SU-DHL-6 (cell line): ENCODE results near the gene FEN1.

ENCODE experiments used
- H2AFZ ChIP-seq: fragments of 200-600 bp; sonication (generic); 2 replicates; pipeline ENCODE4 v1.6.1; 2014; ENCODE audit warnings: low read depth, mild to moderate bottlenecking, moderate library complexity, mixed read lengths, antibody characterized with exemption, low read length; ENCODE audit not compliant: severe bottlenecking
- H3F3A ChIP-seq: fragments of 200-600 bp; shearing (Covaris generic); 2 replicates; pipeline ENCODE4 v1.6.0; 2016; ENCODE audit warnings: antibody characterized with exemption, mild to moderate bottlenecking; ENCODE audit not compliant: insufficient read depth
- H3K27ac ChIP-seq: fragments of 200-600 bp; sonication (generic); 2 replicates; pipeline ENCODE4 v1.5.1; 2016; ENCODE audit warnings: low read depth, mild to moderate bottlenecking, low read length, moderate library complexity, mixed read lengths
- H3K27me3 ChIP-seq: fragments of 200-600 bp; sonication (generic), shearing (Covaris generic); 2 replicates; pipeline ENCODE4 v1.6.0; 2014; ENCODE audit warnings: mild to moderate bottlenecking, low read length
- H3K36me3 ChIP-seq: fragments of 200-600 bp; sonication (generic); 2 replicates; pipeline ENCODE4 v1.6.1; 2014; ENCODE audit warnings: mild to moderate bottlenecking, low read length, mixed read lengths
- H3K4me2 ChIP-seq: fragments of 300-600, 200-600 bp; shearing (Covaris generic), sonication (generic); 2 replicates; pipeline ENCODE4 v1.6.0; 2014; ENCODE audit warnings: low read length, low read depth, mild to moderate bottlenecking; ENCODE audit not compliant: poor library complexity, severe bottlenecking
- H3K4me3 ChIP-seq: fragments of 200-600 bp; sonication (generic); 2 replicates; pipeline ENCODE4 v1.5.1; 2014; ENCODE audit warnings: antibody characterized with exemption, low read length, mild to moderate bottlenecking, mixed read lengths; ENCODE audit not compliant: insufficient read depth, poor library complexity, severe bottlenecking
- H3K79me2 ChIP-seq: fragments of 200-600 bp; sonication (generic); 2 replicates; pipeline ENCODE4 v1.6.1; 2014; ENCODE audit warnings: mild to moderate bottlenecking, low read length, moderate library complexity; ENCODE audit not compliant: insufficient read depth
- H3K9ac ChIP-seq: fragments of 200-600 bp; sonication (generic); 2 replicates; pipeline ENCODE4 v1.7.0; 2014; ENCODE audit warnings: mild to moderate bottlenecking, low read length
- H3K9me2 ChIP-seq: fragments of 200-600 bp; sonication (generic); replicated peaks from 2 replicates; pipeline ENCODE4 v1.6.1; 2014; ENCODE audit warnings: low read length; ENCODE audit not compliant: insufficient read depth
- H3K9me3 ChIP-seq: fragments of 200-600 bp; sonication (generic); 2 replicates; pipeline ENCODE4 v1.6.1; 2014; ENCODE audit warnings: low read length, mixed read lengths; ENCODE audit not compliant: insufficient read depth
- H4K20me1 ChIP-seq: fragments of 200-600 bp; sonication (generic); 2 replicates; pipeline ENCODE4 v1.6.1; 2014; ENCODE audit warnings: low read depth, mild to moderate bottlenecking, antibody characterized with exemption, low read length, moderate library complexity, mixed read lengths
- EZH2phosphoT487 ChIP-seq: fragments of 200-600 bp; sonication (generic), shearing (Covaris generic); conservative IDR thresholded peaks from 2 replicates; pipeline ENCODE4 v1.6.1; 2018; ENCODE audit warnings: mild to moderate bottlenecking, antibody characterized with exemption, low read length, moderate library complexity, mixed read lengths
- TF ChIP-seq, protein P1 (sequence below): fragments of 200-600 bp; sonication (generic); IDR thresholded peaks from one replicate; pipeline ENCODE4 v1.5.1; 2017; ENCODE audit warnings: antibody characterized with exemption, mild to moderate bottlenecking, low read length, moderate library complexity; ENCODE audit not compliant: insufficient read depth, poor library complexity, severe bottlenecking

FEN1 gene

DNA sequence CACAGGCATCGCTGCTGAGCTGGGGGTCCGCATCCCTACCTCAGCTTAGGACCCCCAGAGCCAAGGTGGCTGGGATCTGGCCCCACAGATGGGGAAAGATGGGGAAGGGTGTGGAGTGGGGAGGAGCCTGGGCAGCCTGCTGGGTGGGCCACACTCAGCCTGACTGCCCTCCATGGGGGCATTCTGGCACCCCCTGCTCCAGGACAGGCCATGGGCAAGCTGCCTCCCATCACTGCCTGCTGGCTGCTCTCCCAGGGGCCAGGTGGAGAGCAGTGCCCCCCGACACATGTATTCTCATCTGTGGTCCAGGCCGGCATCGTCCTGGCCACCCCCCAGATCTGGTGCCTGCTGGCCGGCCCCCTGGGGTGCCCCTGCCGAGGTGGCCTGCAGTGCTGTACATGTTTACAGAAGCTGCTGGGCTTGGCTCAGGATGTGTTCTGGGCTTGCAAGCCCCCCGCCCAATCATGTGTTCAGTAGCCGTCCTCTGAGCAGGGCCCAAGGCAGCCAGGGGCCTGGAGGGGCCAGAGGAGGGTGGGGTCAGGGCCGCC, 48.0 kb upstream of the FEN1 start:
- H3K9me3 ChIP-seq: no peaks in the 10 kb centered on the region
- H3K27ac ChIP-seq: no peak overlapping the region
- no peaks in the 10 kb centered on the region for H3K9me2 ChIP-seq
- no peak overlapping the region for H2AFZ ChIP-seq
- H3F3A ChIP-seq: no peaks in the 10 kb centered on the region
- H4K20me1 ChIP-seq: no peaks in the 10 kb centered on the region
- H3K4me3 ChIP-seq: no peak overlapping the region
- TF ChIP-seq EZH2phosphoT487: no peak
- TF ChIP-seq, protein P1, sequence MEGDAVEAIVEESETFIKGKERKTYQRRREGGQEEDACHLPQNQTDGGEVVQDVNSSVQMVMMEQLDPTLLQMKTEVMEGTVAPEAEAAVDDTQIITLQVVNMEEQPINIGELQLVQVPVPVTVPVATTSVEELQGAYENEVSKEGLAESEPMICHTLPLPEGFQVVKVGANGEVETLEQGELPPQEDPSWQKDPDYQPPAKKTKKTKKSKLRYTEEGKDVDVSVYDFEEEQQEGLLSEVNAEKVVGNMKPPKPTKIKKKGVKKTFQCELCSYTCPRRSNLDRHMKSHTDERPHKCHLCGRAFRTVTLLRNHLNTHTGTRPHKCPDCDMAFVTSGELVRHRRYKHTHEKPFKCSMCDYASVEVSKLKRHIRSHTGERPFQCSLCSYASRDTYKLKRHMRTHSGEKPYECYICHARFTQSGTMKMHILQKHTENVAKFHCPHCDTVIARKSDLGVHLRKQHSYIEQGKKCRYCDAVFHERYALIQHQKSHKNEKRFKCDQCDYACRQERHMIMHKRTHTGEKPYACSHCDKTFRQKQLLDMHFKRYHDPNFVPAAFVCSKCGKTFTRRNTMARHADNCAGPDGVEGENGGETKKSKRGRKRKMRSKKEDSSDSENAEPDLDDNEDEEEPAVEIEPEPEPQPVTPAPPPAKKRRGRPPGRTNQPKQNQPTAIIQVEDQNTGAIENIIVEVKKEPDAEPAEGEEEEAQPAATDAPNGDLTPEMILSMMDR: no peak
- H3K4me2 ChIP-seq: no peak overlapping the region
- no peaks in the 10 kb centered on the region for H3K27me3 ChIP-seq
- H3K9ac ChIP-seq: no peak overlapping the region
- H3K36me3 ChIP-seq: no peaks in the 10 kb centered on the region
- H3K79me2 ChIP-seq: no peaks in the 10 kb centered on the region

DNA sequence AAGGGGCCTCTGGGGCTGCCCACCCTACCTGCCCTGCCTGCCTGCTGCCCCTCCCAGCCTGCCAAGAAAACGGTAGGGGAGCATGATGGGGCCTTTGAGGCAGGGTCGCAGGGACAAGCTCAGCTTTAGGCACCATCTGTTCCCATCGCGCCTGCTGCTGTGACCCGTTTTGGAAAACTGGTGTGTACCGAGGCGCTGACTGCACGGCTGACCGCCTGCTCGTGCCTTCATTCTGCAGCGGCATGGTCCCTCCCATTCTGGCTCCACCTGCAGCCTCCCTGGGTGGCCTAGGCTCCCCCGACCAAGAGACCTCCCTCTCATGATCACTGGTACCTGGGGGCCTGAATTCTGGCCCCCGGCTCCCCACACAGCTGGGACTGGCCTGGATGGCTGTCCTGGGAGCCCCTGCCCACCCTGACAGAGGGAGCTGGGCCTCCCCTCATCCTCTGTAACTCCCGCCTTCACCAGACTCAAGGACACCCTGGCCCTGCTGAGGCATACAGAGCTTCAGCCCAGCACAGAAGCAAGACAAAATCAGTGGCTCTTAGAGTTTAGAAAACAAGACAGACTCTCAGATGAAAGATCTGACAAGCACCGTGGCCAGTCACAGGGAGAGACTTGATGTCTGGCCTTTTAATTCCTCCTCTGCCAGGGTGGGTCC, 46.8 kb upstream of the FEN1 start:
- TF ChIP-seq EZH2phosphoT487: no peak
- TF ChIP-seq, protein P1: no peak
- Histone ChIP-seq H3K4me2 (no peak overlapping the region), H3K9me3 (no peaks in the 10 kb centered on the region), H3K9ac (no peak overlapping the region), H3K79me2 (no peaks in the 10 kb centered on the region), H3K36me3 (no peaks in the 10 kb centered on the region), H3K9me2 (no peaks in the 10 kb centered on the region), H3K4me3 (no peak overlapping the region), H2AFZ (no peak overlapping the region), H3F3A (no peaks in the 10 kb centered on the region), H3K27ac (no peak overlapping the region), H4K20me1 (no peaks in the 10 kb centered on the region), H3K27me3 (no peaks in the 10 kb centered on the region)

DNA sequence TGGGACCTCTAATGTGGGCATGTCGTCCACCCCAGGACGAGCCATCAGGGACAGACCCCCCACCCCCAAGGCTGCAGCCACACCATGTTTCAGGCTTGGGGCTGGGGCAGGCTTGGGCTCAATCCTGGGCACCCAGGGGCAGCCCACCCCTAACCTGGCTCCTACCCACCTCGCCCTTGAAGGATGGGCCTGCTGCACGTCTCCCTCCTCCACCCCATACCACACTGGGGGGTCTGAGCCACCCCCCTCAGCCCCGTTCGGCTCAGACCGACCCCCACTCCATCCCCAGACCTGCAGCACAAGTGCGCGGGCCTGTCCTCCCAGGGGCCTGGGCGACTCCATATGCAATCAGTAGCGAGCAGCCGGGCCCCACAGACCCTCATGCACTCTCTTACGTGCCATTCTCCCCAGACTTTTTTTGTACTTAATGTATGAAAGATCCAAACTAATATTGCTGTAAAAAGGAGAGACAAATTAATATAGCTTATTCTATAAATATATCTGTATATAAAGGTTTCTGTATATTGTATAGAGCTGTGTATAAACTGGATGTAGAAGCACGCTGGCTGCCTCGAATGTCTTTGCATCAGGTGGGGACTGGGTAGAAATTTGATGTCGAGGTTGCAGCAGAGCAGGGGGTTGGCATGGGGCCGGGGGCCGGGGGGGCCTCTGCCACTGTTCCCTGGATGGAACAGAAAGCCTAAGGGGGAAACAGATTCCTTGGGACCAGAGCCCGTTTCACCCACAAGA, 46.1 kb upstream of the FEN1 start:
- no peaks in the 10 kb centered on the region for H3K27me3 ChIP-seq
- H3K79me2 ChIP-seq: no peaks in the 10 kb centered on the region
- H4K20me1 ChIP-seq: no peaks in the 10 kb centered on the region
- H3K9ac ChIP-seq: no peak overlapping the region
- no peak overlapping the region for H2AFZ ChIP-seq
- TF ChIP-seq, protein P1: no peak
- TF ChIP-seq EZH2phosphoT487: no peak
- H3K4me2 ChIP-seq: no peak overlapping the region
- H3K9me2 ChIP-seq: no peaks in the 10 kb centered on the region
- H3K9me3 ChIP-seq: no peaks in the 10 kb centered on the region
- no peaks in the 10 kb centered on the region for H3K36me3 ChIP-seq
- H3F3A ChIP-seq: no peaks in the 10 kb centered on the region
- no peak overlapping the region for H3K27ac ChIP-seq
- H3K4me3 ChIP-seq: no peak overlapping the region
